Measurements from ENCODE around the gene BRD4. TPM values are rescaled to one million over a fixed set of nuclear protein-coding genes. Genes with fewer than 3 reads are reported as not detected.

The BRD4 gene
- total and polyA plus RNA-seq, 4 experiments from 2014 or later: 4.2 to 152 (median 98.4) TPM

GRCh38 chr19:15318241-15318691 lies 14.1 kb downstream of the BRD4 start:
- Histone ChIP-seq H3K4me1 (ENCODE audit: insufficient read depth, low read length) (peaks cover 93% of the 10 kb centered on the region), H3K27me3 (ENCODE audit: insufficient read depth, low read length) (no peaks in the 10 kb centered on the region), H3K36me3 (ENCODE audit: insufficient read depth, low read length) (no peaks in the 10 kb centered on the region), H3K27ac (ENCODE audit: low read depth, low read length) (no peak overlapping the region), H3K9me3 (ENCODE audit: control insufficient read depth in 1 of 2, low read length in 2 of 2) (no peaks in the 10 kb centered on the region), H3K4me3 (ENCODE audit: low read length in 2 of 2) (no peak overlapping the region)
- H3K36me3 Mint-ChIP-seq: peaks cover 5 to 13% of the 10 kb centered on the region in 2 donors
- peak in 1 of 5 donors; percentile 21 for DNase-seq
- POLR2A ChIA-PET (ENCODE audit: partially characterized antibody): interaction anchor here (1.1 to 1.5 kb wide), 2 partner anchors 18 to 61 kb away, joined by 4 read pairs; partner anchors contain the start of gene AKAP8
- peaks cover 68 to 95% (median 82%) of the 10 kb centered on the region in 4 donors for H3K4me1 Mint-ChIP-seq
- H3K27ac Mint-ChIP-seq: peak overlapping the region; percentile 1 to 82 (median 69)
- H3K9me3 Mint-ChIP-seq: peaks cover 0 to 4% (median 0%) of the 10 kb centered on the region in 8 donors
- peak overlapping the region; percentile 11 to 85 (median 58) for H3K4me3 Mint-ChIP-seq
- CTCF ChIA-PET (ENCODE audit: partially characterized antibody): no interaction called here
- intact Hi-C loops (cut with micrococcal nuclease): no loop called here
- H3K27me3 Mint-ChIP-seq: no peaks in the 10 kb centered on the region

- H3K4me3 Mint-ChIP-seq: peak overlapping the region in 7 of 8 donors; percentile 57 to 85 (median 75)
- H3K27ac ChIP-seq (ENCODE audit: low read depth, low read length): peak overlapping the region; percentile 24
- H3K36me3 Mint-ChIP-seq: peaks cover 3 to 13% of the 10 kb centered on the region in 2 donors
- no peaks in the 10 kb centered on the region for H3K27me3 ChIP-seq (ENCODE audit: insufficient read depth, low read length)
- no peaks in the 10 kb centered on the region for H3K36me3 ChIP-seq (ENCODE audit: insufficient read depth, low read length)
- ChIA-PET POLR2A (ENCODE audit: partially characterized antibody) (interaction anchor here (1.1 kb wide), 1 partner anchor 62 kb away, joined by 4 read pairs; the partner anchor contains the start of gene AKAP8), CTCF (ENCODE audit: partially characterized antibody) (interaction anchor here (1.1 kb wide), 1 partner anchor 243 kb away, joined by 3 read pairs; no protein-coding TSS in a partner anchor)
- no peaks in the 10 kb centered on the region for H3K9me3 ChIP-seq (ENCODE audit: control insufficient read depth in 1 of 2, low read length in 2 of 2)
- H3K27me3 Mint-ChIP-seq: no peaks in the 10 kb centered on the region
- peak overlapping the region in 6 of 7 donors; percentile 57 to 87 (median 80) for H3K27ac Mint-ChIP-seq
- H3K4me1 Mint-ChIP-seq: peaks cover 68 to 95% (median 83%) of the 10 kb centered on the region in 4 donors
- DNase-seq: no peak
- peaks cover 0 to 4% (median 0%) of the 10 kb centered on the region in 8 donors for H3K9me3 Mint-ChIP-seq
- H3K4me3 ChIP-seq (ENCODE audit: low read length in 2 of 2): no peak overlapping the region
- H3K4me1 ChIP-seq (ENCODE audit: insufficient read depth, low read length): peaks cover 94% of the 10 kb centered on the region
- intact Hi-C loops (cut with micrococcal nuclease): no loop called here
Observed at GRCh38 chr19:15317392-15318071, 14.8 kb downstream of the BRD4 start.

- H3K27ac Mint-ChIP-seq: peak overlapping the region; percentile 38 to 86 (median 79)
- Histone ChIP-seq H3K4me1 (ENCODE audit: insufficient read depth, low read length) (peaks cover 92% of the 10 kb centered on the region), H3K27ac (ENCODE audit: low read depth, low read length) (peak overlapping the region; percentile 24), H3K27me3 (ENCODE audit: insufficient read depth, low read length) (no peaks in the 10 kb centered on the region), H3K4me3 (ENCODE audit: low read length in 2 of 2) (no peak overlapping the region), H3K36me3 (ENCODE audit: insufficient read depth, low read length) (no peaks in the 10 kb centered on the region), H3K9me3 (ENCODE audit: control insufficient read depth in 1 of 2, low read length in 2 of 2) (no peaks in the 10 kb centered on the region)
- ChIA-PET POLR2A (ENCODE audit: partially characterized antibody) (interaction anchor here (0.5 kb wide), 1 partner anchor 99 kb away, joined by 3 read pairs; no protein-coding TSS in a partner anchor), CTCF (ENCODE audit: partially characterized antibody) (interaction anchor here (1.1 kb wide), 1 partner anchor 244 kb away, joined by 3 read pairs; no protein-coding TSS in a partner anchor)
- H3K27me3 Mint-ChIP-seq: no peaks in the 10 kb centered on the region
- DNase-seq: no peak
- intact Hi-C loops (cut with micrococcal nuclease): no loop called here
- H3K4me1 Mint-ChIP-seq: peaks cover 68 to 96% (median 84%) of the 10 kb centered on the region in 4 donors
- H3K36me3 Mint-ChIP-seq: peaks cover 3 to 13% of the 10 kb centered on the region in 2 donors
- H3K4me3 Mint-ChIP-seq: peak overlapping the region; percentile 41 to 85 (median 74)
- H3K9me3 Mint-ChIP-seq: peaks cover 0 to 2% (median 0%) of the 10 kb centered on the region in 8 donors
Observed at GRCh38 chr19:15316498-15316897, 15.8 kb downstream of the BRD4 start.

GRCh38 chr19:15315101-15315500 lies 17.2 kb downstream of the BRD4 start:
- Mint-ChIP-seq H3K36me3 (peaks cover 3 to 13% of the 10 kb centered on the region in 2 donors), H3K4me1 (peaks cover 60 to 95% (median 81%) of the 10 kb centered on the region in 4 donors), H3K9me3 (peaks cover 0 to 2% (median 0%) of the 10 kb centered on the region in 8 donors), H3K4me3 (peak overlapping the region in 5 of 8 donors; percentile 2 to 65 (median 51)), H3K27me3 (no peaks in the 10 kb centered on the region), H3K27ac (peak overlapping the region in 4 of 7 donors; percentile 43 to 86 (median 70))
- H3K4me1 ChIP-seq (ENCODE audit: insufficient read depth, low read length): peaks cover 89% of the 10 kb centered on the region
- no peak overlapping the region for H3K27ac ChIP-seq (ENCODE audit: low read depth, low read length)
- ChIA-PET CTCF (ENCODE audit: partially characterized antibody) (interaction anchor here (1.0 kb wide), 1 partner anchor 10 kb away, joined by 3 read pairs; no protein-coding TSS in a partner anchor), POLR2A (ENCODE audit: partially characterized antibody) (interaction anchor here (0.6 to 0.9 kb wide), 2 partner anchors 17 to 518 kb away, joined by 3 read pairs; partner anchors contain the start of gene BRD4)
- H3K27me3 ChIP-seq (ENCODE audit: insufficient read depth, low read length): no peaks in the 10 kb centered on the region
- DNase-seq: no peak
- H3K4me3 ChIP-seq (ENCODE audit: low read length in 2 of 2): no peak overlapping the region
- no peaks in the 10 kb centered on the region for H3K36me3 ChIP-seq (ENCODE audit: insufficient read depth, low read length)
- no peaks in the 10 kb centered on the region for H3K9me3 ChIP-seq (ENCODE audit: control insufficient read depth in 1 of 2, low read length in 2 of 2)
- intact Hi-C loops (cut with micrococcal nuclease): no loop called here

- no peaks in the 10 kb centered on the region for H3K36me3 ChIP-seq (ENCODE audit: insufficient read depth, low read length)
- no peak for DNase-seq
- POLR2A ChIA-PET (ENCODE audit: partially characterized antibody): no interaction called here
Observed at GRCh38 chr19:15313649-15314279, 18.6 kb downstream of the BRD4 start.

GRCh38 chr19:15307169-15307568 lies 25.2 kb downstream of the BRD4 start:
- Histone ChIP-seq H3K36me3 (ENCODE audit: insufficient read depth, low read length) (no peaks in the 10 kb centered on the region), H3K9me3 (ENCODE audit: control insufficient read depth in 1 of 2, low read length in 2 of 2) (no peaks in the 10 kb centered on the region), H3K4me1 (ENCODE audit: insufficient read depth, low read length) (peaks cover 80% of the 10 kb centered on the region), H3K27me3 (ENCODE audit: insufficient read depth, low read length) (no peaks in the 10 kb centered on the region), H3K4me3 (ENCODE audit: low read length in 2 of 2) (no peak overlapping the region), H3K27ac (ENCODE audit: low read depth, low read length) (no peak overlapping the region)
- Mint-ChIP-seq H3K4me3 (peak overlapping the region in 5 of 8 donors; percentile 10 to 73 (median 34)), H3K36me3 (peaks cover 2 to 3% of the 10 kb centered on the region in 2 donors), H3K9me3 (no peaks in the 10 kb centered on the region), H3K4me1 (peaks cover 55 to 95% (median 71%) of the 10 kb centered on the region in 4 donors), H3K27me3 (no peaks in the 10 kb centered on the region), H3K27ac (peak overlapping the region in 3 of 7 donors; percentile 2 to 47 (median 16))
- DNase-seq: no peak
- POLR2A ChIA-PET (ENCODE audit: partially characterized antibody): interaction anchor here (1.2 kb wide), 1 partner anchor 15 kb away, joined by 3 read pairs; no protein-coding TSS in a partner anchor
- intact Hi-C loops (cut with micrococcal nuclease): no loop called here
- CTCF ChIA-PET (ENCODE audit: partially characterized antibody): no interaction called here

More at GRCh38 chr19:15313649-15314279, 18.6 kb downstream of the BRD4 start:
- Histone ChIP-seq H3K4me1 (ENCODE audit: insufficient read depth, low read length) (peaks cover 85% of the 10 kb centered on the region), H3K4me3 (ENCODE audit: low read length in 2 of 2) (no peak overlapping the region), H3K9me3 (ENCODE audit: control insufficient read depth in 1 of 2, low read length in 2 of 2) (no peaks in the 10 kb centered on the region), H3K27me3 (ENCODE audit: insufficient read depth, low read length) (no peaks in the 10 kb centered on the region), H3K27ac (ENCODE audit: low read depth, low read length) (no peak overlapping the region)
- peaks cover 3 to 13% of the 10 kb centered on the region in 2 donors for H3K36me3 Mint-ChIP-seq
- H3K27ac Mint-ChIP-seq: peak overlapping the region in 2 of 7 donors; percentile 67 to 73
- peak overlapping the region in 6 of 8 donors; percentile 10 to 65 (median 52) for H3K4me3 Mint-ChIP-seq
- H3K4me1 Mint-ChIP-seq: peaks cover 62 to 94% (median 79%) of the 10 kb centered on the region in 4 donors
- CTCF ChIA-PET (ENCODE audit: partially characterized antibody): no interaction called here
- intact Hi-C loops (cut with micrococcal nuclease): no loop called here
- H3K9me3 Mint-ChIP-seq: peaks cover 0 to 2% (median 0%) of the 10 kb centered on the region in 8 donors
- no peaks in the 10 kb centered on the region for H3K27me3 Mint-ChIP-seq
